ENCODE measurements around the gene AR. TPM values are rescaled to one million over a fixed set of nuclear protein-coding genes. Genes with fewer than 3 reads are reported as not detected.
A peak's percentile ranks its signal among the peaks of the same experiment; 100 is the strongest.

Gene AR
- total and polyA plus RNA-seq, 4 donors = 0.43 to 5.3 (median 2.8) TPM

DNA sequence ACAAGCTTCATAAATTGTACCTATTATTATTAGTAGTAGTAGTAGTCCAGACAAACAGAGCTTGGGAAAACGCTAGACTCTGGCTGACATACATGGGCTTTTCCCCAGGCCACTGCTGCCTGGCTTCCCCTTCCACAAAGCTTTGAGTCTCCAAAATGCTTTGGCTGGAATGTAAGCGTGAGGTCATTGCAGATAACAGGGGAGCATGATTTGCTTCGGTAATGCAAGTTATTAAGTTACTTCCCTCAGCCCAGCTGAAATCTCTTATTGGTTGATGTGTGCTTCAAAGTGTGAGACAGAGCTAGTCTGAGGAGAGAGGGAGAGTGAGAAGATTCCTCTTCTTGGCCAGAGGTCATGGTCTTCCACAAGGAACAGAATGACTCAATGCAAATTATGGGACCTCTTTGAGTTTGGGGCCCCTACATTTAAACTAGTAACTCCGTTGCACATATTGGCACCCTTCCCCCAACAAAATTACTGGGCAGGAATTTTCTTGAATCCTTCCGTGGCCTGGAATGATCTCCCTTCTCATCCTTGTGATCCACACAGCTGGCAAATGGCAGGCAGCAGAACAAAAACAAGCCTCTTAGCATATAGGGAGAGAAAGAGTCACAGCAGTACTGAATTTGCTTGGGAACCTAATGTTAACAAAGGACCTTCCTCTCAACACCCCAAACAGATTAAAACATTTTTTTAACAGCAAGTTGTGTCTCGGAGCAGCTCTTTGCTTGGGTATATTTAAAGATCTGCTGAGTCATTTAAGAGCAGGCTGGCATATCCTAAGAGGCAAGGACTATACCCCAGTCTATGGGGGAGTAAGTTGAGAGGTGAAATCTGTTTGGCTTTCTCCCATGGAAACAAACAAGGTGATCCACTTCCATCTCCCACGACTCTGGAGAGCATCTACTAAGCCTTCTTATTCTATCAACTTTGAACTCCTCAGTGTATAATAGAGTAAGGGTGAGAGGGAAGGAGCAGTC is 19.9 kb downstream of the AR start:
- H3K9ac ChIP-seq (ENCODE audit: insufficient read depth in 1 of 2, low read length in 2 of 2) = no peak overlapping the region
- H3K4me3 ChIP-seq = no peak overlapping the region
- H3K9me3 ChIP-seq (ENCODE audit: control insufficient read depth in 4 of 4, insufficient read depth in 3 of 4, low read length in 3 of 4) = no peaks in the 10 kb centered on the region
- no peaks in the 10 kb centered on the region for H3K4me1 ChIP-seq (ENCODE audit: control insufficient read depth in 5 of 5, insufficient read depth in 5 of 5, low read length in 5 of 5)
- TF ChIP-seq, protein P1, sequence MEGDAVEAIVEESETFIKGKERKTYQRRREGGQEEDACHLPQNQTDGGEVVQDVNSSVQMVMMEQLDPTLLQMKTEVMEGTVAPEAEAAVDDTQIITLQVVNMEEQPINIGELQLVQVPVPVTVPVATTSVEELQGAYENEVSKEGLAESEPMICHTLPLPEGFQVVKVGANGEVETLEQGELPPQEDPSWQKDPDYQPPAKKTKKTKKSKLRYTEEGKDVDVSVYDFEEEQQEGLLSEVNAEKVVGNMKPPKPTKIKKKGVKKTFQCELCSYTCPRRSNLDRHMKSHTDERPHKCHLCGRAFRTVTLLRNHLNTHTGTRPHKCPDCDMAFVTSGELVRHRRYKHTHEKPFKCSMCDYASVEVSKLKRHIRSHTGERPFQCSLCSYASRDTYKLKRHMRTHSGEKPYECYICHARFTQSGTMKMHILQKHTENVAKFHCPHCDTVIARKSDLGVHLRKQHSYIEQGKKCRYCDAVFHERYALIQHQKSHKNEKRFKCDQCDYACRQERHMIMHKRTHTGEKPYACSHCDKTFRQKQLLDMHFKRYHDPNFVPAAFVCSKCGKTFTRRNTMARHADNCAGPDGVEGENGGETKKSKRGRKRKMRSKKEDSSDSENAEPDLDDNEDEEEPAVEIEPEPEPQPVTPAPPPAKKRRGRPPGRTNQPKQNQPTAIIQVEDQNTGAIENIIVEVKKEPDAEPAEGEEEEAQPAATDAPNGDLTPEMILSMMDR (IDR thresholded peaks at IDR 0.05; ENCODE audit: control extremely low read depth, extremely low read depth) = no peak
- H3K27me3 ChIP-seq (ENCODE audit: control insufficient read depth in 3 of 3, insufficient read depth in 3 of 3, low read length in 2 of 3) = no peaks in the 10 kb centered on the region
- H3K27ac ChIP-seq (ENCODE audit: low read depth in 1 of 2, low read length in 1 of 2) = peak overlapping the region in 1 of 2 donors; percentile 85
- WGBS, 2 donors = 50 to 74% methylated on average over 7 of the region's 7 CpGs
- DNase-seq = peak; percentile 8 to 43 (median 20)
- H3K36me3 ChIP-seq (ENCODE audit: control insufficient read depth in 4 of 4, insufficient read depth in 4 of 4, low read length in 4 of 4) = no peaks in the 10 kb centered on the region
- no peak for ATAC-seq (ENCODE audit: insufficient read depth, low FRiP score)

- 76 to 95% methylated on average over 1 of the region's 1 CpG for WGBS, 2 donors
- no peak for DNase-seq
- Histone ChIP-seq H3K4me1 (ENCODE audit: control insufficient read depth in 5 of 5, insufficient read depth in 5 of 5, low read length in 5 of 5) (no peaks in the 10 kb centered on the region), H3K27me3 (ENCODE audit: control insufficient read depth in 3 of 3, insufficient read depth in 3 of 3, low read length in 2 of 3) (peaks cover 0 to 3% (median 0%) of the 10 kb centered on the region in 3 donors), H3K27ac (ENCODE audit: low read depth in 1 of 2, low read length in 1 of 2) (peak overlapping the region in 1 of 2 donors; percentile 85), H3K36me3 (ENCODE audit: control insufficient read depth in 4 of 4, insufficient read depth in 4 of 4, low read length in 4 of 4) (no peaks in the 10 kb centered on the region), H3K4me3 (no peak overlapping the region), H3K9me3 (ENCODE audit: control insufficient read depth in 4 of 4, insufficient read depth in 3 of 4, low read length in 3 of 4) (no peaks in the 10 kb centered on the region), H3K9ac (ENCODE audit: insufficient read depth in 1 of 2, low read length in 2 of 2) (no peak overlapping the region)
- ATAC-seq (ENCODE audit: insufficient read depth, low FRiP score) = no peak
- TF ChIP-seq, protein P1 (IDR thresholded peaks at IDR 0.05; ENCODE audit: control extremely low read depth, extremely low read depth) = no peak
Measured at GRCh38 chrX:67564475-67564874, 20.7 kb downstream of the AR start.

DNA sequence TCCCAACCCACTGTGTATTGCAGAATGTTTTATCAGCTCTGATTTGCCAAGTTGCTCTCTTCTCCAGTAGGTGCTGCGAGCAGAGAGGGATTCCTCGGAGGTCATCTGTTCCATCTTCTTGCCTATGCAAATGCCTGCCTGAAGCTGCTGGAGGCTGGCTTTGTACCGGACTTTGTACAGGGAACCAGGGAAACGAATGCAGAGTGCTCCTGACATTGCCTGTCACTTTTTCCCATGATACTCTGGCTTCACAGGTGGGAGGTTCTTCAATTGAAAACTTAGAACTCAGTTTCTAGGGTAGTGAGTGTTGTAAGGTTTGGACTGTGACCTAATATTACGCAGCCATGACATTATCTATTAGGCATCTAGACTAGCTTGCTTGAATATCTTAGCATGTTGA is 24.9 kb downstream of the AR start:
- DNase-seq (no peak), ATAC-seq (ENCODE audit: insufficient read depth, low FRiP score) (no peak)

More for the DNA sequence above, 24.9 kb downstream of the AR start:
- WGBS, 2 donors = 73 to 96% methylated on average over 5 of the region's 5 CpGs
- TF ChIP-seq, protein P1 (IDR thresholded peaks at IDR 0.05; ENCODE audit: control extremely low read depth, extremely low read depth) = no peak
- no peak overlapping the region for H3K4me3 ChIP-seq
- no peak overlapping the region for H3K27ac ChIP-seq (ENCODE audit: low read depth in 1 of 2, low read length in 1 of 2)
- no peaks in the 10 kb centered on the region for H3K9me3 ChIP-seq (ENCODE audit: control insufficient read depth in 4 of 4, insufficient read depth in 3 of 4, low read length in 3 of 4)
- H3K36me3 ChIP-seq (ENCODE audit: control insufficient read depth in 4 of 4, insufficient read depth in 4 of 4, low read length in 4 of 4) = no peaks in the 10 kb centered on the region
- peaks cover 0 to 3% (median 3%) of the 10 kb centered on the region in 3 donors for H3K27me3 ChIP-seq (ENCODE audit: control insufficient read depth in 3 of 3, insufficient read depth in 3 of 3, low read length in 2 of 3)
- no peak overlapping the region for H3K9ac ChIP-seq (ENCODE audit: insufficient read depth in 1 of 2, low read length in 2 of 2)
- no peaks in the 10 kb centered on the region for H3K4me1 ChIP-seq (ENCODE audit: control insufficient read depth in 5 of 5, insufficient read depth in 5 of 5, low read length in 5 of 5)

Measured in lung (tissue), 12 donors.